ENCODE results near the gene GIGYF1. TPM values are rescaled to one million over a fixed set of nuclear protein-coding genes. Genes with fewer than 3 reads are reported as not detected.
A peak's percentile ranks its signal among the peaks of the same experiment; 100 is the strongest.

The GIGYF1 gene
- total RNA-seq, 1 donor from 2014 or later, result 95.1 TPM

GRCh38 chr7:100689230-100690135, 4.6 kb downstream of the GIGYF1 start:
- DNase-seq (ENCODE audit: low spot score, unreplicated experiment), result no peak
- Mint-ChIP-seq H3K27ac (peak overlapping the region; percentile 87), H3K4me1 (ENCODE audit: low read depth) (peaks cover 16% of the 10 kb centered on the region), H3K9me3 (ENCODE audit: low read depth) (no peaks in the 10 kb centered on the region), H3K27me3 (no peaks in the 10 kb centered on the region), H3K4me3 (ENCODE audit: low read depth) (no peak overlapping the region), H3K36me3 (ENCODE audit: insufficient read depth) (peaks cover 4% of the 10 kb centered on the region)
- no peak for TF ChIP-seq CTCF (IDR thresholded peaks at IDR 0.05; ENCODE audit: unreplicated experiment)

- no peaks in the 10 kb centered on the region for H3K27me3 Mint-ChIP-seq
- H3K36me3 Mint-ChIP-seq (ENCODE audit: insufficient read depth), result peaks cover 4% of the 10 kb centered on the region
- H3K4me3 Mint-ChIP-seq (ENCODE audit: low read depth), result no peak overlapping the region
- TF ChIP-seq CTCF (IDR thresholded peaks at IDR 0.05; ENCODE audit: unreplicated experiment), result no peak
- no peak for DNase-seq (ENCODE audit: low spot score, unreplicated experiment)
- no peaks in the 10 kb centered on the region for H3K9me3 Mint-ChIP-seq (ENCODE audit: low read depth)
- peak overlapping the region; percentile 41 for H3K27ac Mint-ChIP-seq
- H3K4me1 Mint-ChIP-seq (ENCODE audit: low read depth), result peaks cover 16% of the 10 kb centered on the region
Measured at GRCh38 chr7:100688326-100688860, 5.7 kb downstream of the GIGYF1 start.

- H3K36me3 Mint-ChIP-seq (ENCODE audit: insufficient read depth), result peaks cover 6% of the 10 kb centered on the region
- H3K4me1 Mint-ChIP-seq (ENCODE audit: low read depth), result peaks cover 12% of the 10 kb centered on the region
- H3K9me3 Mint-ChIP-seq (ENCODE audit: low read depth), result no peaks in the 10 kb centered on the region
- H3K27ac Mint-ChIP-seq, result no peak overlapping the region
- H3K4me3 Mint-ChIP-seq (ENCODE audit: low read depth), result no peak overlapping the region
- H3K27me3 Mint-ChIP-seq, result no peaks in the 10 kb centered on the region
- TF ChIP-seq CTCF (IDR thresholded peaks at IDR 0.05; ENCODE audit: unreplicated experiment), result no peak
- no peak for DNase-seq (ENCODE audit: low spot score, unreplicated experiment)
Measured at GRCh38 chr7:100687751-100688300, 6.2 kb downstream of the GIGYF1 start.

- no peaks in the 10 kb centered on the region for H3K9me3 Mint-ChIP-seq (ENCODE audit: low read depth)
- H3K27me3 Mint-ChIP-seq, result no peaks in the 10 kb centered on the region
- no peak for DNase-seq (ENCODE audit: low spot score, unreplicated experiment)
- no peak for TF ChIP-seq CTCF (IDR thresholded peaks at IDR 0.05; ENCODE audit: unreplicated experiment)
- peaks cover 6% of the 10 kb centered on the region for H3K36me3 Mint-ChIP-seq (ENCODE audit: insufficient read depth)
- no peak overlapping the region for H3K4me3 Mint-ChIP-seq (ENCODE audit: low read depth)
- no peak overlapping the region for H3K27ac Mint-ChIP-seq
- H3K4me1 Mint-ChIP-seq (ENCODE audit: low read depth), result peaks cover 6% of the 10 kb centered on the region
Measured at GRCh38 chr7:100687261-100687660, 6.8 kb downstream of the GIGYF1 start.

GRCh38 chr7:100686822-100687211, 7.2 kb downstream of the GIGYF1 start:
- Mint-ChIP-seq H3K36me3 (ENCODE audit: insufficient read depth) (peaks cover 6% of the 10 kb centered on the region), H3K27me3 (no peaks in the 10 kb centered on the region), H3K4me1 (ENCODE audit: low read depth) (peaks cover 5% of the 10 kb centered on the region), H3K4me3 (ENCODE audit: low read depth) (no peak overlapping the region), H3K9me3 (ENCODE audit: low read depth) (no peaks in the 10 kb centered on the region), H3K27ac (no peak overlapping the region)
- DNase-seq (ENCODE audit: low spot score, unreplicated experiment), result no peak
- TF ChIP-seq CTCF (IDR thresholded peaks at IDR 0.05; ENCODE audit: unreplicated experiment), result no peak
